SK-N-SH (cell line): ENCODE data around the gene MADCAM1.

ENCODE experiments used
- ELF1 ChIP-seq: IDR thresholded peaks from 2 replicates; pipeline ENCODE4 v1.4.0; 2012
- EP300 ChIP-seq, 2 experiments: IDR thresholded peaks; 2 replicates each; pipeline versions ENCODE4 v1.4.0 to v1.6.1; 2012; ENCODE audit warnings: borderline replicate concordance in 1 of 2, low read depth in 1 of 2, low read length in 1 of 2
- EZH2phosphoT487 ChIP-seq: fragments of 200-600 bp; sonication (generic); IDR thresholded peaks from 2 replicates; pipeline ENCODE4 v1.6.1; 2017; ENCODE audit warnings: low read depth, mixed run types, mild to moderate bottlenecking, antibody characterized with exemption, moderate library complexity, borderline replicate concordance
- FOXM1 ChIP-seq: IDR thresholded peaks from 2 replicates; pipeline ENCODE4 v1.4.0; 2012; ENCODE audit warnings: low read depth, mild to moderate bottlenecking
- GATA2 ChIP-seq: sonication (generic); formaldehyde crosslinking; IDR thresholded peaks from 2 replicates; pipeline ENCODE4 v1.5.0; 2020; ENCODE audit warnings: mild to moderate bottlenecking, missing genetic modification reagents
- MEF2A ChIP-seq: IDR thresholded peaks from 2 replicates; pipeline ENCODE4 v1.4.0; 2012; ENCODE audit warnings: low read depth, borderline replicate concordance
- MXI1 ChIP-seq: IDR thresholded peaks from 2 replicates; pipeline ENCODE4 v1.6.1; 2012; ENCODE audit warnings: mild to moderate bottlenecking, low read depth, low read length, improper control_type of control experiment
- RAD21 ChIP-seq: IDR thresholded peaks from 2 replicates; pipeline ENCODE4 v1.6.1; 2012; ENCODE audit warnings: mild to moderate bottlenecking, low read length
- REST ChIP-seq: IDR thresholded peaks from 2 replicates; pipeline ENCODE4 v1.6.1; 2012; ENCODE audit warnings: mild to moderate bottlenecking, low read depth, low read length, moderate library complexity
- SIN3A ChIP-seq: IDR thresholded peaks from 2 replicates; pipeline ENCODE4 v1.6.1; 2012; ENCODE audit warnings: low read depth, mild to moderate bottlenecking, low read length, moderate library complexity, borderline replicate concordance
- TAF1 ChIP-seq: IDR thresholded peaks from 2 replicates; pipeline ENCODE4 v1.6.1; 2012; ENCODE audit warnings: low read depth, mild to moderate bottlenecking, low read length, moderate library complexity, borderline replicate concordance
- USF2 ChIP-seq: fragments of 150-350 bp; IDR thresholded peaks from 2 replicates; pipeline ENCODE4 v1.6.1; 2017; ENCODE audit warnings: antibody characterized with exemption, low read length, low read depth, borderline replicate concordance
- ZBTB33 ChIP-seq: IDR thresholded peaks from 2 replicates; pipeline ENCODE4 v1.4.0; 2012; ENCODE audit warnings: low read depth, borderline replicate concordance
- TF ChIP-seq, protein P1 (sequence below): fragments of 200-600 bp; sonication (generic); IDR thresholded peaks from 2 replicates; pipeline ENCODE4 v1.6.1; 2017; ENCODE audit warnings: antibody characterized with exemption, mild to moderate bottlenecking, moderate library complexity

DNA sequence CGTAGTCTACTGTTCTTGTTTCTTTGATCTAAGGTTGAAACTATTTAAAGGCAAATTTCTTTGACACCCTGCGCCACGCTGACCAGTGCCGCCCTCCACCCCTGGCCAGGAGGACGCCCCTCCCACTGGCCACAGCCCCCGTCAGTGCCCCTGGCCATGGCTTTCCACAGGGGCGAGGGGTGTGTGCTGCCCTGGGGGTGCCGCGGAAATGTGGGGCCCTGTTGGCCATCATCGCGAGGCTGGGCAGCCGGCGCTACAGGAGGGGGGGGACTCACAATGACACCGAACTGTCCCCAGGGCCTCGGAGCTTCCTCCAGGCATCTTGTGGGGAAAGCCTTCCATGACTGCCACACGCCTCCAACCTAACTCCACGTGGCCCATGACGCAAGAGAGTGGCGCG, 46.4 kb upstream of the MADCAM1 start:
- TF ChIP-seq, protein P1, sequence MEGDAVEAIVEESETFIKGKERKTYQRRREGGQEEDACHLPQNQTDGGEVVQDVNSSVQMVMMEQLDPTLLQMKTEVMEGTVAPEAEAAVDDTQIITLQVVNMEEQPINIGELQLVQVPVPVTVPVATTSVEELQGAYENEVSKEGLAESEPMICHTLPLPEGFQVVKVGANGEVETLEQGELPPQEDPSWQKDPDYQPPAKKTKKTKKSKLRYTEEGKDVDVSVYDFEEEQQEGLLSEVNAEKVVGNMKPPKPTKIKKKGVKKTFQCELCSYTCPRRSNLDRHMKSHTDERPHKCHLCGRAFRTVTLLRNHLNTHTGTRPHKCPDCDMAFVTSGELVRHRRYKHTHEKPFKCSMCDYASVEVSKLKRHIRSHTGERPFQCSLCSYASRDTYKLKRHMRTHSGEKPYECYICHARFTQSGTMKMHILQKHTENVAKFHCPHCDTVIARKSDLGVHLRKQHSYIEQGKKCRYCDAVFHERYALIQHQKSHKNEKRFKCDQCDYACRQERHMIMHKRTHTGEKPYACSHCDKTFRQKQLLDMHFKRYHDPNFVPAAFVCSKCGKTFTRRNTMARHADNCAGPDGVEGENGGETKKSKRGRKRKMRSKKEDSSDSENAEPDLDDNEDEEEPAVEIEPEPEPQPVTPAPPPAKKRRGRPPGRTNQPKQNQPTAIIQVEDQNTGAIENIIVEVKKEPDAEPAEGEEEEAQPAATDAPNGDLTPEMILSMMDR, result no peak
- TF ChIP-seq EZH2phosphoT487 (no peak), SIN3A (no peak), TAF1 (no peak), EP300 (IDR thresholded peaks at IDR 0.05; ENCODE audit: borderline replicate concordance in 1 of 2, low read depth in 1 of 2, low read length in 1 of 2) (no peak), GATA2 (CRISPR knock-in tag) (no peak), REST (no peak), MXI1 (no peak), RAD21 (no peak), USF2 (no peak), ZBTB33 (no peak), ELF1 (no peak), MEF2A (no peak), FOXM1 (no peak)
